ENCODE results near the gene HACD3. TPM values are rescaled to one million over a fixed set of nuclear protein-coding genes. Genes with fewer than 3 reads are reported as not detected.

The HACD3 gene, protein sequence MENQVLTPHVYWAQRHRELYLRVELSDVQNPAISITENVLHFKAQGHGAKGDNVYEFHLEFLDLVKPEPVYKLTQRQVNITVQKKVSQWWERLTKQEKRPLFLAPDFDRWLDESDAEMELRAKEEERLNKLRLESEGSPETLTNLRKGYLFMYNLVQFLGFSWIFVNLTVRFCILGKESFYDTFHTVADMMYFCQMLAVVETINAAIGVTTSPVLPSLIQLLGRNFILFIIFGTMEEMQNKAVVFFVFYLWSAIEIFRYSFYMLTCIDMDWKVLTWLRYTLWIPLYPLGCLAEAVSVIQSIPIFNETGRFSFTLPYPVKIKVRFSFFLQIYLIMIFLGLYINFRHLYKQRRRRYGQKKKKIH
- 10 to 100 TPM; 26.1 to 29.1 TPM for total RNA-seq

DNA sequence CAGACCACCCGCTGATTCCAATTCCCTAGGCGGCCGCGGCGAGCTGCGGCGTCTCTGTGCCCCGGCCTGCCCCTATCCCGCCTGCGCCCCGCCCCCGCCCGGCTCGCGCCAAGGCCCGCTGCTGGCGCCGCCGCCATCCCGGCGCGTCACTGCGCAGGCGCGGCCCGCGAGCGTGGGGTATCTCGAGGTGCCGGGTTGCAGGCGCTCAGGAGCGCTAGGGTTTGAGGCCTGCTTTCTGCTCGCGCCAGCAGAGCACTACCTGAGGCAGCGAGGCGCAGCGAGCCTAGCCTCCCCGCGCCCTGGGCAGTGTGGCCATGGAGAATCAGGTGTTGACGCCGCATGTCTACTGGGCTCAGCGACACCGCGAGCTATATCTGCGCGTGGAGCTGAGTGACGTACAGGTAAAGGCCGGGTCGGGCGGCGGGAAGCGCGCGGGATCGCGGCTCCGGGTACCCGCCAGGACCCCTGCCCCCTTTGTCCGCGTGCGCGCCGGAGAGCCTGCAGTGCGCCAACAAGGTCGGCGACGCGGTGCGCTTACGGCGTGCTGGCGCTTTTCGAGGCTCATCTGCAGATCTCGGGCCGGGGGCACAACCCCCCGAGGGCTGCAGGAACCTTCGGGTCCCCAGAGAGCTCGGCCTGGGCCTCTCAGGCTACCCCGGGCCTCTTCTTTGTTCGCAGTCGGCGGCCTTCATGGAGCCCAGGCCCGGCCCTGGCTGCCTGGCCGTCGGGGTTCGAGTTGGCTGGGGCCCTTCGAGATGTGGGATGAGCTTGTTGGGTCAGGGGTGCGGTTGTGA is at the start of gene HACD3:
TSS of gene HACD3 (plus strand) at position 146 of the 794 bp plus-strand sequence. CDS start at position 315, 169 bp downstream.
- Mint-ChIP-seq H3K27ac (peak within 1 kb of the TSS; percentile 77), H3K4me3 (peak within 1 kb of the TSS; percentile 83), H3K27me3 (no peaks in the 10 kb centered on the region), H3K4me1 (ENCODE audit: low read depth) (peaks cover 29% of the 10 kb centered on the region), H3K36me3 (peaks cover 5% of the 10 kb centered on the region), H3K9me3 (no peaks in the 10 kb centered on the region)
- ChIA-PET CTCF (interaction anchor here (1.1 to 3.2 kb wide), 3 partner anchors 14 to 145 kb away, joined by 3 to 15 read pairs (median 5); partner anchors contain the start of gene INTS14), POLR2A (interaction anchor here (1.1 to 2.1 kb wide), 6 partner anchors 12 to 764 kb away, joined by 3 to 16 read pairs (median 6); partner anchors contain the start of genes INTS14 and RNU5B-1)
- peak; percentile 91 for DNase-seq
- intact Hi-C loops (cut with micrococcal nuclease): loop anchor here (1.0 kb wide), 1 partner anchor 13 kb away; the partner anchor contains the start of gene DPP8

DNA sequence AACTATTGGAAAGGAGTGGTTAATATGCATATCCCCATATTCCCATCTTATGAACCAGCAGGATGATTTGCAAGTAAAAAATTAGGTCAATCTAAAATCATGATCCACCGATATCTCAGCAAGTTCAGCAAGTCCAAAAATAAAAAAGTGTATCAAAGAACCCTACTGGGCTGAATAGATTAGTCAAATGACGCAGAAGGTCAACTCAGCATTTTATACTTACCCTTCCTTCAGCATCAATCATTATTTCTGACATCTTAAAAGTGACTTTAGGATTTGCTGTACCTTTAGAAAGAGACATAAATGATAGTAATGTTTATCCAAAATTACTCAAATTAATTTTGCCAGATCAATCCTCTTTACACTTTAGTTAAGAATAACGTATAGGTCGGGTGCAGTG is 45.4 kb upstream of the HACD3 start:
- no peaks in the 10 kb centered on the region for H3K27me3 Mint-ChIP-seq
- ChIA-PET CTCF (no interaction called here), POLR2A (interaction anchor here (0.6 kb wide), 1 partner anchor 530 kb away, joined by 4 read pairs; no protein-coding TSS in a partner anchor)
- H3K4me3 Mint-ChIP-seq: no peak overlapping the region
- no peaks in the 10 kb centered on the region for H3K9me3 Mint-ChIP-seq
- H3K27ac Mint-ChIP-seq: no peak overlapping the region
- no peak for DNase-seq
- no peaks in the 10 kb centered on the region for H3K4me1 Mint-ChIP-seq (ENCODE audit: low read depth)
- peaks cover 27% of the 10 kb centered on the region for H3K36me3 Mint-ChIP-seq
- intact Hi-C loops (cut with micrococcal nuclease): no loop called here

DNA sequence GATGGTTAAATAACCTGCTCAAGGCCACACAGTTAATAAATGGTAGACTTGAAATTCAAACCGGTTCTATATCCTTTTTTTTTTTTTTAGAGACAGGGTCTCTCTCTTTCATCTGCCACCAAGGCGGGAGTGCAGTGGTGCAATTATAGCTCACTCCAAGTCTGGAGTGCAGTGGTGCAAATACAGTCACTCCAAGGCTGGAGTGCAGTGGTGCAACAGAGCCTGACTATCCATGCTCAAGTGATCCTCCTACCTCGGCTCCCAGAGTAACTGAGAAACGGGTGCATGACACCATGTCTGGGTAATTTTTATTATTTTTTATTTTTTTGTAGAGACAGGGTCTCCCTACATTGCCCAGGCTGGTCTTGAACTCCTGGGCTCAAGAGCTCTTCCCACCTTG is 36.2 kb upstream of the HACD3 start:
- CTCF ChIA-PET: no interaction called here
- Mint-ChIP-seq H3K27me3 (no peaks in the 10 kb centered on the region), H3K27ac (no peak overlapping the region), H3K36me3 (peaks cover 17% of the 10 kb centered on the region), H3K4me1 (ENCODE audit: low read depth) (peaks cover 7% of the 10 kb centered on the region), H3K9me3 (no peaks in the 10 kb centered on the region), H3K4me3 (no peak overlapping the region)
- POLR2A ChIA-PET: no interaction called here
- intact Hi-C loops (cut with micrococcal nuclease): no loop called here
- DNase-seq: no peak

DNA sequence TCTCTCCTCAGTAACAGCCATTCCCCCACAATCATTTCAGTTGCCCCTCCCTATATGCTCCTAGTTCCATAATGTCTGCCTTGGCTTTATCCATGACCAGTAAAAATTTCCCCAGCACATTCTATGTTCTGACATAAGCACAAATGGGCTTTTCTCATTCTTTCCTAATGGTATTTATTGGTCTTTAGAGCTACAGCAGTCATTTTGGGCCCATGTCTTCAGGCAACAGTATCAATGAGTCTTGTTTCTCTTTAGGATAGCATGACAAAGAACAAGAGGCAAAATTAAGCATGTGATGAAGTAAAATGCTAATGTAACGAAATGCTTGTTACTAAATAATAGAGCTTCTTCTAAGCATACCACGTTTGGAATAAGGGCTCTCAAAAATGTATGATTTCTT is 20.9 kb upstream of the HACD3 start:
- H3K27me3 Mint-ChIP-seq: no peaks in the 10 kb centered on the region
- peaks cover 30% of the 10 kb centered on the region for H3K36me3 Mint-ChIP-seq
- CTCF ChIA-PET: interaction anchor here (1.2 kb wide), 1 partner anchor 9 kb away, joined by 3 read pairs; no protein-coding TSS in a partner anchor
- DNase-seq: no peak
- peaks cover 28% of the 10 kb centered on the region for H3K4me1 Mint-ChIP-seq (ENCODE audit: low read depth)
- POLR2A ChIA-PET: no interaction called here
- no peak overlapping the region for H3K27ac Mint-ChIP-seq
- intact Hi-C loops (cut with micrococcal nuclease): no loop called here
- H3K9me3 Mint-ChIP-seq: no peaks in the 10 kb centered on the region
- H3K4me3 Mint-ChIP-seq: no peak overlapping the region

DNA sequence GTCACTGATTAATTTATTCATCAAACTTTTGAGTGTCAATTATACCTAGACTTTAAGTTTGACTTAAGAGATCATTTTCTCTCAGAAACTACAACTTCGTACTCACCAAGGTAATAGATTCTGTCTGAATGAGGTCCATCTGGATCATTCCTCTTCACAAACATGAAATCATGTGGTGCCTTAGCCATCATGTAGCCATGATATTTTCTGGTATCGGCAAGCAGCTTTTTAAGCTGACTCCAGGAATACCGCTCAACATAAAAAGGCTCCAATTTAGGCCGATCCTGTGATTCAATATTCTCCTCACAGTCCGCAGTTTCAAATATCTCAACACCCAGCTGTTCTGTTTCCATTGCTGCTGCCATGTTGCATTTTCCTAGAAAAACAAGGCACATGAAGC is 18.1 kb upstream of the HACD3 start:
- intact Hi-C loops (cut with micrococcal nuclease): no loop called here
- no peak for DNase-seq
- peak overlapping the region; percentile 31 for H3K27ac Mint-ChIP-seq
- no peak overlapping the region for H3K4me3 Mint-ChIP-seq
- no peaks in the 10 kb centered on the region for H3K9me3 Mint-ChIP-seq
- CTCF ChIA-PET: no interaction called here
- peaks cover 27% of the 10 kb centered on the region for H3K36me3 Mint-ChIP-seq
- POLR2A ChIA-PET: interaction anchor here (0.5 kb wide), 1 partner anchor 873 kb away, joined by 3 read pairs; no protein-coding TSS in a partner anchor
- peaks cover 51% of the 10 kb centered on the region for H3K4me1 Mint-ChIP-seq (ENCODE audit: low read depth)
- no peaks in the 10 kb centered on the region for H3K27me3 Mint-ChIP-seq

DNA sequence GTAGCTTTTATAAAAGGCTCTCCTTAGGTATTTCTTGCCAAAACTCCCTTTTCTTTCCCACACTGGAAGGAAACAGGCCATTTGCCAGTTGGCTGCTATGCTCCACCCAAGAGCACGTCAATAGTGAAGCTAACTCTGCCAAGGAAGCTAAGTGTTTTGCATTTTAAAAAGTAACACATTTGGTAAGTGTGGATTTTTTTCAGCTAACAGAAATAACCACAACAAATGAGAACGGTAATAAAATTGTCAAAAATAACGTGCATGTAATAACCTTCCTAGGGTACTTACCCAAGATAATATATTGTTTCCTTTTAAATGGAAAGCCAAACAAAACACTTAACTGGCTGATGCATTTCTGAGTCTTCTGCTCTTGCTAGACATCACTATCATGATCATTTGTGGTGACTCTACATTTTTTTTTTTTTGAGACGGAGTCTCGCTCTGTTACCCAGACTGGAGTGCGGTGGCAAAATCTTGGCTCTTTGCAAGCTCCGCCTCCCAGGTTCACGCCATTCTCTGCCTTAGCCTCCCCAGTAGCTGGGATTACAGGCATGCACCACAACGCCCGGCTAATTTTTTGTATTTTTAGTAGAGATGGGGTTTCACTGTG is 17.4 kb upstream of the HACD3 start:
- CTCF ChIA-PET: no interaction called here
- Mint-ChIP-seq H3K4me3 (no peak overlapping the region), H3K9me3 (no peaks in the 10 kb centered on the region), H3K27me3 (no peaks in the 10 kb centered on the region), H3K4me1 (ENCODE audit: low read depth) (peaks cover 52% of the 10 kb centered on the region), H3K36me3 (peaks cover 25% of the 10 kb centered on the region), H3K27ac (peak overlapping the region; percentile 31)
- POLR2A ChIA-PET: interaction anchor here (0.7 kb wide), 1 partner anchor 46 kb away, joined by 4 read pairs; no protein-coding TSS in a partner anchor
- intact Hi-C loops (cut with micrococcal nuclease): no loop called here
- DNase-seq: no peak

DNA sequence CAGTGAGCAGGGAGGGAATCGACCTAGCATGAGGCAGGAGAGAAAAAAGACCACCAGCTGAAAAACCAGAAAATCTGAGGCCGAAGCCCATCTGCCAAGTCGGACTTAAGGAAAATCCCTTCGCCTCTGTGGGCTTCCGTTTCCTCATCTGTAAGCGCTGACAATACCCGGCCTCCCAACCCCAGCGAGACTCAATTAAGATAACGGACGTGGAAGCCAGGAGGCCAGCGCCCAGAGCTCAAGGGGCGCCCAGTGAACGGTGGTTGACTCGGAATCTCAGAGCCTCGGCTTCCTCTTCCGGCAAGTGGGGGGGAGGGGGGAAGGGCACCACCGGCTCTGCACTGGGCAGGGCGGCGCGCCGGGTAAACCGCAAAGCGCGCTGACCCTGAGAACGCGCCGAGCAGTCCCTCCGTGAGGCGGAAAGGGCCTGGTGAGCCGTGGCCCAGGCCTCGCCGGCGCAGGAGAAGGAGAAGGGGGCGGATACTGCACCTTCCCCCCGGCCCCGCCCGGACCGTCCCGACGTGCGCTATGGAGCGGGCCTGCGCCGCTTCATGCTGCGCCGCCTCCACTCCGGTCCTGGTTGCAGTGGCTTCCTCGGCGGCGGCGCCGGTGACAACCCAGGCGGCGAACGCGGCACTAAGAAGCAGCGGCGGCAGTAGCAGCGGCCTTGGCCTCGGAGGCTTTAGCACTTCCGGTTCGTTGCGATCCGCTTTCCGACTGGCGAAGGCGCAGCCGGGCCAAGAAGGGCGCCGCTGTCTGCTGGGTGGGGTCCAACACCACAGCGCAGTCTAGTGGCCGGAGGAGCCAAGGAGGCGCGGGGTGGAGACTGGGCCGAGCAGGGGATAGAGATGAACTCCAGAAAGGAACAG is 13.0 kb upstream of the HACD3 start, which contains the start of gene DPP8:
TSS of gene DPP8 (minus strand) at position 693 of the 869 bp plus-strand sequence. CDS start 5,136 bp downstream, outside the sequence.
- DNase-seq: peak; percentile 97
- Mint-ChIP-seq H3K9me3 (no peaks in the 10 kb centered on the region), H3K27ac (peak within 1 kb of the TSS; percentile 97), H3K27me3 (no peaks in the 10 kb centered on the region), H3K36me3 (peaks cover 9% of the 10 kb centered on the region), H3K4me3 (peak within 1 kb of the TSS; percentile 99), H3K4me1 (ENCODE audit: low read depth) (peaks cover 42% of the 10 kb centered on the region)
- ChIA-PET POLR2A (interaction anchor here (0.5 to 1.7 kb wide), 5 partner anchors 13 to 212 kb away, joined by 3 to 16 read pairs (median 5); partner anchors contain the start of genes HACD3, INTS14 and RNU5B-1), CTCF (interaction anchor here (0.7 to 1.5 kb wide), 6 partner anchors 13 to 198 kb away, joined by 3 to 15 read pairs (median 3); partner anchors contain the start of genes HACD3 and INTS14)
- intact Hi-C loops (cut with micrococcal nuclease): loop anchor here (1.0 to 2.0 kb wide), 4 partner anchors 13 to 980 kb away; partner anchors contain the start of genes HACD3, INTS14, RNU5B-1 and SNAPC5

DNA sequence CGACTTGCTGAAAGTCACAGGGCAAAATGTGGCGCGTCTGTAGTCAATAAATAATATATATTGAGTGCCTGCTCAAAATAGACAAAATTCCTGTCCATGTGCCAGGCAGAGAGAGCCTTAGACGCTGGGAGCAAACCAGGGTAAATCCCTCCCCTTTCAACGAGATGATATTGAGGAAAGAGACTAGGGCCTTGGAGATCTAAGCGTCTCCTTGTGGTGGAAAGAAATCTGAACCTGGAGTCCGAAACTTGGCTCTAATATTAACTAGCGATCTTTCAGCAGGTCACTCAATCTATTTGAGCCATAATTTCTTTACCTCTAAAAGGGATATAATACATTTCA is 12.4 kb upstream of the HACD3 start:
- H3K4me3 Mint-ChIP-seq: peak overlapping the region; percentile 99
- H3K4me1 Mint-ChIP-seq (ENCODE audit: low read depth): peaks cover 37% of the 10 kb centered on the region
- CTCF ChIA-PET: interaction anchor here (0.7 to 1.2 kb wide), 3 partner anchors 8 to 116 kb away, joined by 3 to 4 read pairs (median 3); no protein-coding TSS in a partner anchor
- intact Hi-C loops (cut with micrococcal nuclease): loop anchor here (1.0 to 2.0 kb wide), 4 partner anchors 12 to 979 kb away; partner anchors contain the start of genes HACD3, INTS14, RNU5B-1 and SNAPC5
- H3K27ac Mint-ChIP-seq: peak overlapping the region; percentile 97
- no peak for DNase-seq
- peaks cover 5% of the 10 kb centered on the region for H3K36me3 Mint-ChIP-seq
- no peaks in the 10 kb centered on the region for H3K9me3 Mint-ChIP-seq
- H3K27me3 Mint-ChIP-seq: no peaks in the 10 kb centered on the region
- POLR2A ChIA-PET: interaction anchor here (1.0 kb wide), 1 partner anchor 12 kb away, joined by 4 read pairs; the partner anchor contains the start of gene HACD3

DNA sequence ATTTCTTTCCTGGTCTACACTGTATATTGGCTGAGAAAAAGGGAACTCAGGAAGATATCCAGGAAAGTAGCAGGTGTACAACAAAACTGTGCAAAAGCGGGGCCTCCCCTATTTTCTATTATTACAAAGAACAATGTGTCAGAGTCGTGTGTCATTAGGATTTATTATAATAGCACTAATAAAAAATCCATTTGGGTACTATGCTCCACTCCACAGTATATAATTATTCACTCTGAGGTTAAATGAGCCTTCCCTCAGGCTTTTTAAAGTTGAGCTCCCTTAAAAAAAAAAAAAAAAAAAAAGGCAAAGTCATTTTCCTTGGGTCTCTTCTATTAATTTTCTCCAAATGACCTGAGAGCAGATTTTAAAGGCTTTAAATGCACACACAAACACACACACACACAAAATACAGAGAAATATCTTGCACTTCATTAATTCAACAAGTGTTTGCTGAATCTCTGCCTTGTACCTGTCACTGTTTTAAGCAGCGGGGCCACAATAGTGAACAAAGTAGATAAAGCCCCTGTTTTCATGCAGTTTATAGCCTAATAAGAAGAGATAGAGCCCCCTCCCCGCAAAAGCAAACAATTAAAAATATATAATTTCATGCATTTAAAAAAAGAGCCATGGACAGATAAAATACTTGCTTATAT is 11.5 kb upstream of the HACD3 start:
- H3K36me3 Mint-ChIP-seq: no peaks in the 10 kb centered on the region
- no peaks in the 10 kb centered on the region for H3K9me3 Mint-ChIP-seq
- no peak overlapping the region for H3K4me3 Mint-ChIP-seq
- CTCF ChIA-PET: interaction anchor here (0.6 to 1.2 kb wide), 5 partner anchors 8 to 117 kb away, joined by 3 to 4 read pairs (median 3); no protein-coding TSS in a partner anchor
- intact Hi-C loops (cut with micrococcal nuclease): no loop called here
- H3K27me3 Mint-ChIP-seq: no peaks in the 10 kb centered on the region
- peaks cover 30% of the 10 kb centered on the region for H3K4me1 Mint-ChIP-seq (ENCODE audit: low read depth)
- POLR2A ChIA-PET: interaction anchor here (0.5 to 1.0 kb wide), 2 partner anchors 11 to 71 kb away, joined by 3 to 4 read pairs; partner anchors contain the start of gene HACD3
- H3K27ac Mint-ChIP-seq: no peak overlapping the region
- DNase-seq: no peak

DNA sequence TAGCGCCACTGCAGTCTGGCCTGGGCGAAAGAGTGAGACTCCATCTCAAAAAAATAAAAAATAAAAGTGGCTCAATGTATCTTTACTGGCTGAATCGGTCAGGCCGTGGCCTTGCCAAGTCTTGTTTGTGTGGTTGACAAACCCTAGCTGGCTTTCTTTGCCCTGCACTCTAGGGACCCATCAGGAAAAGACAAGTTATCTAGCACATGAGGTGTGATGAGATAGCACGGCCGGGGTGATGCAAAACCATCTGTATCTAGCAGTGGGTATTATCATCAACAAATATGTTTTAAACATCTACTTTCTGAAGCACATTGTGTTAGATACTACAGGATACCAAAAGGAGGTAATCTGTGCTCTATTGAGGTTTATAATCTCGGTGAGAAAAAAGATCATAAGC is 8.9 kb upstream of the HACD3 start:
- intact Hi-C loops (cut with micrococcal nuclease): no loop called here
- Mint-ChIP-seq H3K9me3 (no peaks in the 10 kb centered on the region), H3K36me3 (no peaks in the 10 kb centered on the region), H3K4me3 (no peak overlapping the region), H3K4me1 (ENCODE audit: low read depth) (peaks cover 9% of the 10 kb centered on the region), H3K27ac (no peak overlapping the region), H3K27me3 (no peaks in the 10 kb centered on the region)
- ChIA-PET POLR2A (no interaction called here), CTCF (no interaction called here)
- DNase-seq: no peak
